IPS DF 4.7 (cell line): Measurements from ENCODE around the gene QKI.
"Not testable (repeated sequence)": the region's sequence is repeated elsewhere in the genome, so short reads cannot be mapped to it uniquely, and the experiment has no call there.

Experiments used
- DNase-seq: peaks from one replicate; pipeline ENCODE4 v3.0.0-alpha.2; 2013; ENCODE audit warnings: low spot score; ENCODE audit errors: extremely low read depth

QKI gene

DNA sequence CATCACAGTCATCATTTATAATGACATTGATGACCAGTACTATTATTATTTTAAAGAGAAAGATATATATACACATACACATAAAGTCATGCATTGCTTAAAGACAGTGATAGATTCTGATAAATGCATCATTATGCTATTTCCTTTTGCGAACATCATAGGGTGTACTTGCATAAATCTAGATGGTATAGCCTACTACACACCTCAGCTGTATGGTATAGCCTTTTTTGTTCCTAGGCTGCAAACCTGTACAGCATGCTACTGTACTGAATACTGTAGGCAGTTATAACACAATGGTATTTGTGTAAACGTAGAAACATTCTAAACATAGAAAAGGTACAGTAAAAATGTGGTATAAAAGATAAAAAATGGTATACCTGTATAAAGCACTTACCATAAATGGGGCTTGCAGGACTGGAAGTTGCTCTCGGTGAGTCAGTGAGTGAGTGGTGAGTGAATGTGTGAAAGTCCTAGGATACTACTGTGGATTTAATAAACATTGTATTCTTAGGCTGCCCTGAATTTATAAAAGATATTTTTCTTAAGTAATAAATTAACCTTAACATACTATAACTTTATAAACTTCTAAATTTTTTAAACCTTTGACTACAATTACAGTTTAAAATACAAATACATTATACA lies 23.9 kb downstream of the QKI start:
- DNase-seq, result no peak

DNA sequence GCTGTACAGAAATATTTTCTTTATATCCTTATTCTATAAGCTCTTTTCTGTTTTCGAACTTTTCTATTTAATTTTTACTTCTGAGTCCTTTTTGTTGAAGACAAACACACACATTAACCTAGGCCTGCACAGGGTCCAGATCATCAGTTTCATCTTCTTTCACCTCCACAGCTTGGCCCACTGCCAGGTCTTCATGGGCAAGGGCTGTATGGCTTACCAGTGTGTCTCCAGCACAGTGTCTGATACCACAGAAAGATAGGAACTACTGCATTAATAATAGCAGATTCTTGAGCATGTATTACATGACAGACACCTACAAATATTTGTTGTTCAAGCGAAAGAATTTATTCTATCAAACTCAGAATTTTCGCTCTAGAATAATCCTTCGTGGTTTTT lies 24.4 kb downstream of the QKI start:
- no peak for DNase-seq

DNA sequence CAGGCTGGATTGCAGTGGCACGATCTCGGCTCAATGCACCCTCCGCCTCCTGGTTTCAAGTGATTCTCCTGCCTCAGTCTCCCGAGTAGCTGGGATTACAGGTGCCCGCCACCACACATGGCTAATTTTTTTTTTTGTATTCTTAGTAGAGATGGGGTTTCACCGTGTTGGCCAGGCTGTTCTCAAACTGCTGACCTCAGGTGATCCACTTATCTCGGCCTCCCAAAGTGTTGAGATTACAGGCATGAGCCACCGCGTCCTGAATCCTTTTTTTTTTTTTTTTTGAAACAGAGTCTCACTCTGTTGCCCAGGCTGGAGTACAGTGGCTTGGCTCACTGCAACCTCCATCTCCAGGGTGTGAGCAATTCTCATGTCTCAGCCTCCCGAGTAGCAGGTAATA lies 24.9 kb downstream of the QKI start:
- not testable (repeated sequence) for DNase-seq

DNA sequence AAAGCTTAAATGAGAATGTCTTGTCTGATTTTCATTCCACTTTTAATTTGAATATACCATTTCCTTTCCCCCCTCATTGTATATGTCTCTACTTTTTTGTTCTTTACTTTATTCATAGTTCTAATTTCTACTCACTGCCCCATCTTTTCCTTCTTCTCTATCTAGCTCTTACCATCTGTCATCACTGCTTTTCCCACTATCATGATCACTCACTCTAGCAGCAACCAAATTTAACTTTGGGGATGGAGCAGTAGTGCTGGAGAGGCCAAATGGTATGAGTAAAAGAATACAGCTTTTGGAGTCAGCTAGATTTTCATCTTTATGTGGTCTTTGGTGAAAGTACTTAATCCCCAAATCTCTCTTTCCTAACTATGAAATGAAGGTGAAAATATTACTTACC lies 25.5 kb downstream of the QKI start:
- no peak for DNase-seq

DNA sequence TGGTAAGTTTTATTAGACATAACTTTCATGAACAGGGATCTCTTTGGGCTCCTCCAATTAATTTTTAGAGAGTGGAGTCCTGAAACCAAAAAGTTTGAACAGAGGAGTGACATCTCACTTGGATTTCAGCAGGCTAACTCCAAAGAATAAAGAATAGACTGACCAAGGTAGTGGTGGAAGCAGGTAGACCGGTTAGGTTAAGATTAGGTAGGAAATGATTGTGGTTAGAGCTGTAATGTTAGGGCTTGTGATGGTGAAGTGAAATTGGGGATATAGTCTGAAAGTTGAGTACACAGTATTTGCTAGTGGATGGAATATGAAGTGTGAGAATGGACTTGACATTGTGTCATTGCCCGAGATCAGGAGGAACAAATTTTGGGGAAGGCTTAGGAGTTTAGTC lies 27.8 kb downstream of the QKI start:
- no peak for DNase-seq

DNA sequence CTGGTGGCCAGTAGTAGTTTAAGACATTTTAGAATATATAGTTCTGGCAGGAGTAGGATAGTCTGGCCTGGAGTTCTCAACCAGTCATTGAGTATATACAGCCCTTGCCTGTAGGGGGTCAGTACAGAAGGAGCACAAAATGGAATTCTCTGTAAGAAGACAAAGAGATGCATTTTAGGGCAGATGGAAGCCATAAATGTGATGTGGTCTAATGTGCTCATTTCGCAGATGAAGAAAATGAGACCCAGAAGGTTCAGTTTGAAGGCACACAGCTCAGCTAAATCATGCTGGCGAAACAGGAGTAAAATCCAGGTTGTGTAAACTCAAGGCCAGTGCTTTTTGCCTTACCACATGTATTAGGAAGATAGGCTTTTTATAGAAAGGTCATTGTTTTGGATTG lies 29.6 kb downstream of the QKI start:
- DNase-seq, result no peak

DNA sequence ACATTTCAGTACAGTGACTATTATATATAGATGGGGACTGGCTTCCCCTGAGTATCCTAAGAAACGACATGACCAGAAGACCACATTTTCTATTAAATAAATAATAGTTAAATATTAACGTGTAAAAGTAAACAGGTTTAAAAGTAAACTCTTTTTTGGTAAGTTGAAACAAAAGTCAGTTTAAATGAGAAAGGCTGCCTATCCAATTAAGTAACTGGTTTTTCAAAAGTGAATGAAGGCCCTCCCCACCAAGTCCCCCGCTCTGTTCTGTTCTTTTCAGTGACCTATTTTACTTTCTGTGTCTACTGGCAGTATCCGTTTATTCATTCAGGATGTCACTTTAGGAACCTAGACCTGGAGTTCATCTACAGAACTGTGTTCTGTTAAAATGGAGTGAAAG lies 32.0 kb downstream of the QKI start:
- DNase-seq, result no peak

DNA sequence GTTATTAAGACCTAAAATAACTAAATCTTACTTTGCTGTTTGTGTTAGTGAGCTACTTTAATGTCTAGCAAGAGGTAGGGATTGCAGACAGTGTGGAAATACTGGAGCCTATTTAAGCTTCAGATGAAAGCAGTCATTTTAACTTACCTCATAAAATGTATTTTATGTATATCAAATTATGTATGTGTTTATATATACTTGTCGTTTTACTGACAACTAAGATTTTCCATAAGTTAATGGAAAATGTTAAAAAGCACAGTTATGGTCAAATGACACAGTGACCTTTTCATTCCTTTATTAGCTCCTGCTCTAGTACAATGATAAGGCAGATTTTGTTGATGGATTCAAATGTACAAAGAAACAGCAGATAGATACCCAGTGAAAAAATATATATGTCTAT lies 34.6 kb downstream of the QKI start:
- DNase-seq, result no peak

DNA sequence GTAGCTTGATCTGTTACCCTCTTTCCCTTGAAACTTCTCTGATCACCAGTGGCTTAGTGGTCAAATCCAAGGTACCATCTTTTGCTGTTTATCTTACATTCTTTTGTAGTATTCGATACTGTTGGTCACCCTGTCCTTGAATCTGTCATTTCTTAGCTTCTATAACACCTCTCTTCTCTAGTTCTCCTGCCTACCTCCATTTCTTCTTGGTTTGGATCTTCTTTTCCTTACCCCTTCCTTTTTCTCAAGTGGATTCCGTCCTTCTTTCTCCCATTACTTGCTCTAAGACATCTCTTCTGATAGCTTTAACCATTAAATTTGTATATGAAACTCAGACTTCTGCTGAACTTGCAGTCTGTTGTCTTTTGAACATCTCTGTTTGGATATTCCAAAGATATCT lies 39.9 kb downstream of the QKI start:
- no peak for DNase-seq

DNA sequence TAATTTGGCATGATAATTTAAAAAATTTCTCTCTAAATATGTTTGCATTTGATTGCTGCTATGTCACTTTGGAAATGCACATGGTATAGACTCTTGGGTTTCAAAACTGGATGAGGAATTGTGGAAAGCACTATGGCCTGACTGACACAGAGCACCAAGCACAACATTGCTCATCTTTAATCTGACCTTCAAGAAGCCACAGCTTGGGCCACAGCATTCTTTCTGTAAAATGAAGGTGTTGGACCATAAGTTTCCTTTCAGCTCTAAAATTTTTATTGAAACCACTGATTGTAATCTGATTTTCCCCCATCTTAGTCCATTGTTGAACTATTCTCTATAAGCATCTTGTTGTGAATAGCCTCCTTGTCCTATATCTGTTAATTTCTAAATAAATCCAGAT lies 41.0 kb downstream of the QKI start:
- DNase-seq, result no peak

DNA sequence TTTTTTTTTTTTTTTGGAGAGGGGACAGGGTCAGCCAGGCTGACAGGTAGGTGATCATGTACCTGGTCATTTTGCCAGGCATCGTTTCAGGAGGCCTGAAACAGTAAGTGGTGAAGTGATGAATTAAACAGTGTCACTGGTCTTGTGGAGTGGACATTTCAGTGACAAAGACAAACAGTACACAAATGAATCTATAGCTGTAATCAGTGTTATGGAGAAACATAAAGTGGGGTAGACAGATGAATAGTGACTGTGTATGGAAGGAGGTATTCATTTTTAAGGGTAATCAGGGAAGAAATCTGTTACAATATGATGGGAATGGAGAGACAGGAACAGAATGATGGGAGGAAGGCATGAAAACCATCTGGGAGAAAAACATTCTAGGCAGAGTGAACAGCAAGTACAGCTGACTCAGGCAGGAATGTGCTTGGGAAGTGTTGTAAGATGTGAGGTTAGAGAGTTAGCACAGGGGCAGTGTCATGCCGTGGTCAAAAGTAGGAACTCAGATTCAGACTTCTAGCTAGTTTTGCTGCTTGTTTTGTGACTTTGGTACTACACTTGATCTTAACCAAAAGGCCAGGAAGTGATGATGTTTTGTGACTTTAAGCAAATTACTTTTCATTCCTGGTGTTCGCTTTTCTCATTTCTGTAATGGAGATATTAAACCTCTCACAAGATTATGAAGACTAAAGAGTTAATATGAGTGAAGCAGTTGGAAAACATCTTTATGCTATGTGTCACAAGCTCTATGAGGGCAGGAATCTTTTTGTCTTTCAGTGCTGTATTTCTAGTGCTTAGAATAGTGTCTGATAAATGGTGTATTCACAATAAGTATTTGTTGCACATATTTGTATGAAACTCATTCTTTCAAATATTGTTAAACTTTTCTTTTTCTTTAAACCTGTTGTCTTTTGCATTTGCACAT lies 43.4 kb downstream of the QKI start:
- no peak for DNase-seq

DNA sequence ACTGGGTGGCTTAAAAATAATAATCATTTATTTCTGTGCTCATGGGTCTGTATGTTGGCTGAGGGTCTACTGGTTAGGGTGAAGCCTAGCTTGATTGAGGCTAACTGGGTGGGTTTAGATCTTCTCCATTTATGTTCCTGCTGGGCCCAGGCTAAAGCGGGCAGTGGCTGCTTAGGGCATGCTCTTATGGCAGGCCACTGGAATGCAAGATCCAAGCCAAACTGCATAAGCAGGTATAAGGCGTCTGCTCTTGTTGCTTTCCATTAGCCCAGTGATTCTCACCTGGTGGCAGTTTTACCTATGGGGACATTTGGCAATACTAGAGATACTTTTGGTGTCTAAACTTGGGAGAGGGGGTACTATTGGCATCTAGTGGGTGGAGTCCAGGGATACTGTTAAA lies 44.5 kb downstream of the QKI start:
- DNase-seq, result no peak

DNA sequence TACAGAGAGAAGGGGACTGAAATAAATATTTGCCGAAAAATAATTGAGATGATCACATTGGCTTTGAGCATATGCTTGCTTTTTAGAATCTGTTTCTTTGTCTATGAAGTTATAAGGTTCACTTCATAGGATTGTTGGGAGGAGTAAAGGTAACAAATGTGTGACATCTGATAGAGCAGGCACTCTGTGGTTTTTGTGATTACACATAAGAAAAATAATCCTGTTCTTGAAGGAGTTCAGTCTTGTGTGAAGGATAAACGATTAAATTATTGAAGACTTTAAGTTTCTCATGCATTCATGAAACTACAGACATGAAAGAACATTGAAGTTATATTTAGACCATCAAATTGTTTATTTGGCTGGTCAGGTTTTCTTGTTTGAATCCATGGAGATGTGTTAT lies 45.0 kb downstream of the QKI start:
- DNase-seq, result no peak

DNA sequence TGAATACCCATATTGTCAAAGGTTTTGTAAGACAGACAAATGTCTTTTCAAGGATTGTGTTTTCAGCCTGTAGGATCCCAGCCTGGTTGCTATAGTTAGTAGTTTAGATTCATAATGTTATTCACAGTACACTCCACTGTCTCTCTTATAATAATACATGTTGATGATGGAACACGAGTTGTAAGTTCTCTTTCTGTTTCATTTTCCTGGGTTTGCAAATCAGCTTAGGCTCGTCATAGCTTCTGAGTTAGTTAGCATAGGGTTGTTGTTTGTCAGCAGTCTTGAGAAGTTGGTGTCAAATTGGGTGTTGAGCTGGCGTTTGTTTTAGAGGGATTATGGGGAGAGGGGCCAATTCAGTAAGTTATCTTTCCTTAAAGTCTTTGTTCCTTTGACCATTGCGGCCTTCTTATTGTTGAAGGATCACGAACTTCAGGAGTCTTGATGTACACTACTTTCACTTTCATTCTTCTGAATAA lies 45.8 kb downstream of the QKI start:
- DNase-seq, result no peak

DNA sequence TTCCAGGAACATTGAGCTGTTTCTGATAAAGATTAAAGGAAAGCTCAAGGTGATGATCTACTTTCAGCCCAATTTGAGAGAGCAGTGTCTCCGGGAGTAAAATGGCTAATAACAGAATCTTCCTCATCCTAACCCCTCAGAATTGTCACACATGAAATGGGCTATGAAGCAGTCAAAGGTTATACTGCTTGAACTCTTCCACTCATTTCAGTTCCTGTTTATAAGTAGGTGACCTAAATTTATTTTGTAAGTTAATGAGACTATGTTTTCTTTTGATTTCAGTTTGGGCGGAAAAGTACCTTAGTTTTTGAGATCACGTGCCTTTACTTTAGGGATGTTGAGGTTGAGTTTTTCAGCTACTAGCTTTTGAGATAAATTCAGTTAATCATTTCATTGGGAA lies 47.2 kb downstream of the QKI start:
- DNase-seq, result no peak

DNA sequence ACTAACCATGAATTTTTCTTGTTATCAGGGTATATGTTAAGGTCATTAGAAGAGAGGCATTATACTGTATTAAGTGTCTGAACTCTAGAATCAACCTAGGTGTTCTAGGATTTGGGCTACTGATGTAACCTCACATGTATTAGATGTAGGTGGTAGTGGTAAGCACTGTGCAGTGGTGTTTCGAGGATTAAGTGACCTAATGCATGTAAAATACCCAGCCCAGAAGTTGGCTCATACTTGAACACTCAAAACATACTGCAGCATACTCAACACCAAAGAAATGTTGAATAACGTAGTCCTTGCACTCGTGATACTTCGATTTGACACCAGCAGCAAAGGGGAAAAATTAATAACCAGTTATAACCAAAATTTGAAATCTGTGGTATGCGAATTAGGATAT lies 48.7 kb downstream of the QKI start:
- DNase-seq, result no peak

DNA sequence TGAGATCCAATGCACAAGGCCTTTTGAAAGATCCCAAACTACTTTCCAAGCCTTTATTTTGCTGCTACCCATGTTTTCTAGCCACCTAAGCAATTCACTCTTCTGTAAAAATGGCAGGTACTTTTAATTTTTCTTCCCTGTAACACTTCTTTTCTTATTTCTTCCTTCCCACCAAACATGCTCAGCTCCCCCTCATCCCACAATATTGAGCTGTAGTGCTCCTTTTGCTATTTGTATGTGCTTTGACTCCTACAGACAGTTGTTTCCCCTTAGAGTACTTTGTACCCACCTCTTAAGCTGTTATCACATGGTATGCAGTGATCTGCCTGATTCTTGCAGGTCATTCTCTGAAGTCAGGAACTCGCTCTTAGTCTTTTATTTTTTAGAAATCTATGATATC lies 49.3 kb downstream of the QKI start:
- DNase-seq, result no peak

DNA sequence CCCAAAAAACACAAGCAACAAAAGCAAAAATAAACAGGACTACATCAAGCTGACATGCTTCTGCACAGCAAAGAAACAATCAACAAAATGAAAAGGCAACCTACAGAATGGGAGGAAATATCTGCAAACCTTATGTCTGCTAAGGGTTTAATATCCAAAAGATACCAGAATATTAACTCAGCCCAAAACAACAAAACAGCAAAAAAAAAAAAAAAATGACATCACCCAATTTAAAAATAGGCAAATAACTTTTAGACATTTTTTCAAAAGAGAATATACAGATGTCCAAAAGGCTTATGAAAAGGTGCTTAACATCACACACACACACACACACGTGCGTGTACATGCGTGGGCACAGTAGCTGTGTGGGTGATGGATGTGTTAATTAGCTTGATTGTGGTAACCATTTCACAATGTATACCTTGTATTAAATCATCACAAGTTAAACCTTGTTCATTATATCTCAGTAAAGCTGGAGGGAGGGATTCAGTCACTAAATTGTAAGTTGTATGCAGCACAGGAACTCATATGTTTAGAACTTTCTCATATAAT lies 52.4 kb downstream of the QKI start:
- DNase-seq, result no peak

DNA sequence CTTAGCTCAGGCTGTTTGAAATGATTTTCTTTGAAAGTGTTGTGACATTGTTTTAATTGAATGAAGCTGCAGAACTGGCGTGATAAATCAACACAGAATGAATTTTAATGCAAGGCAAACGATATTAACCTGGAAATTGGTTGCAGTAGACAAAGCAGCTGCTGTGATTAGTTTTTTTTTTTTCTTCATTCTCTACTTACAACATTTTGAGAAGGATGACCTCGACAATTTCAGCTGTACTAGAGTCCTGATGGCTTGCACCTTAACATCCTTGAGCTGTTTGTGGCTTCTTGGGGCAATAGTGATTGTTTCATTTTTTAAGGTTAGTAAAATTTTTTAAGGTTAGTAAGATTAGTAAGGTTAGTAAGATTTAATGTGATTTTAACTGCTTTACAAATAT lies 54.2 kb downstream of the QKI start:
- no peak for DNase-seq

DNA sequence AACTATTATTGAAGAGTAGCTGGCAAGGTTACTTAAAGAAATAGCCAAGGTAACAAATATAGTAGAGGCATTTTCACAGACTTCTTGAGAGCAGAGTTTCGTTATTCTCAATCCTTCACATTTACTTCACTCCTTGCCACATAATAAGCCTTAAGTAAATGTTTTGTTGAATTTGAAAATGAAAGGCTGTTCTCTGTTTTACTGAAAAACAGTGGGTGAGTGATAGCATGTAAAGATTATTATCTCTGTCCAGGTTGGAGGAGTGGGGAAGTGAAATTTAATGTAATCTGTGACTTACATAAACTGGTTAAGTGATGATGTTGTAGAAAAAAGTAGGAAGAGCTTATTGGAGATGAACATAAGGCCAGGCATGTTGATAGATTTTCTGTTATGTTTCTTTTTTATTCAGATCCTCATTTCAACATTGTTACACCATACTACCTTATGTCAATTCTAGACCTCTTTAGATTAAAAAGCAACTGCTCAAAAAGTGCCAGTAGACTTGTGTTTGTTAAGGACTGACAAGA lies 55.0 kb downstream of the QKI start:
- no peak for DNase-seq

DNA sequence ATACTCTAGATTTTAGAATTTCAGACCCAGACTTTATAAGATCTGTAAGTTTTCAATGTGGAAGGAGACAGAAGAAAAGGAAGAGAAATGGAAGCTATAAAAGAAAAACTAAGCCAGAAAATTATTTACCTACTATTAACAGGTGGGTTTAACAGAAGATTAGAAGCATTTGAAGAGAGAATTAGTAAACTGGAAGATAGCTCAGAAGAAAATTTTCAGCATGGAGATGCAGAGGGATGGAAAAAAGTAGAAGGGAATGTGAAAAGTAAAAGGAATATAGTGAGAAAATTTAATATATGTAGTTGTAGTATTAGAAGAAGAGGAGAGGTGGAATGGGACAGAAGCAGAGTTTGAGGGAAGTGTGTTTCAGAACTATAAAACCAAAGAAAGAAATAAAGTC lies 56.1 kb downstream of the QKI start:
- no peak for DNase-seq

DNA sequence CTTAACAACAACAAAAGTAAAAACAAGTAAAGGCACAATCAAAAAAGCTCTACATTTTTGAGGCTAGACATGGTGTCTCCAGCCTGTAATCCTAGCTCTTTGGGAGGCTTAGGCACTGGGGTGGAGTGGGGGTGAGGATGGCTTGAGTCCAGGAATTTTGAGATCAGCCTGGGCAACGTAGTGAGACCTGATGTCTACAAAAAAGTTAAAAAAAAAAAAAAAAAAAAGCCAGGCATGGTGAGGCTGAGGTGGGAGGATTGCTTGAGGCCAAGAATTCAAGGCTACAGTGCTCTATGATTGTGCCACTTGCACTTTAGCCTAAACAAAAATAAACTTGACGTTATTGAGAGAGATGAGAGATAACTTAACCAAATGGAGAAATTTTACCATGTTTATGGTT lies 60.1 kb downstream of the QKI start:
- DNase-seq, result no peak
